ENCODE measurements around the gene FERMT2.

The FERMT2 gene

DNA sequence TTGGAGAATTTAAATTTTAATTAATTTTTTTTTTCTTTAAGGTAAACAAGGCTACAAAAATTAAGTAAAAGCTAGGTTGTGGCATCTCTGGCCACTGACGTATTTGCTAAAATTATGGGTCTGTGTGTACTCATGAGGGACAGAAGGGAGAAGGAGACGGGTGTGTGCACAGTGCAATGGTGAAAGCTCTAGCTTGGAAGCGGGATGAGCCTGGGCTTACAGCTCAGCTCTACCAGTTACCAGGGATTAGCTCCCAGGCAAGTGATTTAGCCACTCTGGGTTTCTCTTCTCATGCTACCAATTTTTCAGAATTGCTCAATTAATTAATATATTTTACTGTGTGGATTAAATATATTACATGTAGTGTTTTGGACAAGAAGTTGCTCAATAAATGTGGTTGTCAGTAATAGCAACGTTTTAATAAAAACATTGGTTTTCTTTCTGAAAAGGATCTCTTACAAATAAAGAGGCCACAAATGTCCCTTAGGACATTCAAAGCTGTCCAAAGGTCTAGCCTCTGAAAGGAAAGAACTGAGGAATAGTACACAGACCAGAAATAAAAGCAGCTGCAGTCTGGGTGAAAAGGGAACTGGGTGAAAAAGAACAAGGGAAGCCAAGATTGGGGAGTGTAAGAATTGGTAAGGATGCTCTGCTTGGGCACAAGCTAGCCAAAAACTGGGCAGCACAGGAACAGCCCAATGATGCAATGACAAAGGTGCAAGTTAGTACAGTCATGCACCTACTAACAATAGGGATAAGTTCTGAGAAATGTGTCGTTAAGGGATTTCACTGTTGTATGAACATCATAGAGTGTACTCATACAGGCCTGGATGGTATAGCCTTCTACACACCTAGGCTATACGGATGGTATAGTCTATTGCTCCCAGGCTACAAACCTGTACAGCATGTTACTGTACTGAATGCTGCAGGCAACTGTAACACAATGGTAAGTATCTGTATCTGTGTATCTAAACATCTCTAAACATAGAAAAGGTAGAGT, 61.7 kb downstream of the FERMT2 start:
- H3K9me2 ChIP-seq (replicated peaks; ENCODE audit: control insufficient read depth, low read length) = no peaks in the 10 kb centered on the region
- no peak overlapping the region for H3K27ac ChIP-seq (ENCODE audit: low read depth, low read length)
- no peaks in the 10 kb centered on the region for H3K79me2 ChIP-seq (ENCODE audit: control insufficient read depth, low read length)
- H3K4me1 ChIP-seq (ENCODE audit: control insufficient read depth, low read length) = no peaks in the 10 kb centered on the region
- TF ChIP-seq EZH2phosphoT487 (IDR thresholded peaks at IDR 0.05; ENCODE audit: borderline replicate concordance, low read length) (no peak), CTCF (IDR thresholded peaks at IDR 0.05; ENCODE audit: low read depth, low read length, poor library complexity, severe bottlenecking) (no peak)
- no peak overlapping the region for H3K4me2 ChIP-seq (ENCODE audit: low read length)
- no peak overlapping the region for H3K4me3 ChIP-seq (ENCODE audit: low read length)
- H4K20me1 ChIP-seq (ENCODE audit: control insufficient read depth, insufficient read depth, low read depth, low read length) = no peaks in the 10 kb centered on the region
- H3K9me3 ChIP-seq (ENCODE audit: control insufficient read depth, insufficient read depth, low read length) = no peaks in the 10 kb centered on the region
- H3K36me3 ChIP-seq (ENCODE audit: control insufficient read depth, low read length) = no peaks in the 10 kb centered on the region
- H3K27me3 ChIP-seq (ENCODE audit: control insufficient read depth, low read length) = no peaks in the 10 kb centered on the region
- no peaks in the 10 kb centered on the region for H3F3A ChIP-seq (ENCODE audit: control insufficient read depth, insufficient read depth)

DNA sequence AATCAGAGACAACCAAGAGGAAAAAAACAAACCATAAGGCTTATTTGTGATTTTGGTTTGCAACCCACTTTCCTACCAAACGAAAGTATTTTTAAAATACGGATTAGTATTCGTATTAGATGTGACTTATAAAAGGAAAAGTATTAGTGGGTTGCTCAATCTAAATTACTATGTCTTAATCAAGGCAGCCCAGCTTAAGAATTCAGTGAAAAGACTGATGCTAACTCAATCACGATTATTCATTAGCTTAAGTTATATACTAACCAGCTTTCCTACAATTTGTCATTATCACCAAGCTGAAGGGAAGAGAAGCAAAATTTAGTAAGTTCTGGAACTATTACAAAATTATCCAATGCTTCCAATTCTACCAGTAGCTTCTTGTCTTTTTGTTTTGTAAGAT, 62.7 kb downstream of the FERMT2 start:
- H3K36me3 ChIP-seq (ENCODE audit: control insufficient read depth, low read length) = no peaks in the 10 kb centered on the region
- no peaks in the 10 kb centered on the region for H3K4me1 ChIP-seq (ENCODE audit: control insufficient read depth, low read length)
- no peak overlapping the region for H3K4me2 ChIP-seq (ENCODE audit: low read length)
- H3K4me3 ChIP-seq (ENCODE audit: low read length) = no peak overlapping the region
- no peak for TF ChIP-seq EZH2phosphoT487 (IDR thresholded peaks at IDR 0.05; ENCODE audit: borderline replicate concordance, low read length)
- TF ChIP-seq CTCF (IDR thresholded peaks at IDR 0.05; ENCODE audit: low read depth, low read length, poor library complexity, severe bottlenecking) = no peak
- H3K9me2 ChIP-seq (replicated peaks; ENCODE audit: control insufficient read depth, low read length) = no peaks in the 10 kb centered on the region
- H3F3A ChIP-seq (ENCODE audit: control insufficient read depth, insufficient read depth) = no peaks in the 10 kb centered on the region
- no peak overlapping the region for H3K27ac ChIP-seq (ENCODE audit: low read depth, low read length)
- no peaks in the 10 kb centered on the region for H3K79me2 ChIP-seq (ENCODE audit: control insufficient read depth, low read length)
- no peaks in the 10 kb centered on the region for H3K27me3 ChIP-seq (ENCODE audit: control insufficient read depth, low read length)
- no peaks in the 10 kb centered on the region for H3K9me3 ChIP-seq (ENCODE audit: control insufficient read depth, insufficient read depth, low read length)
- no peaks in the 10 kb centered on the region for H4K20me1 ChIP-seq (ENCODE audit: control insufficient read depth, insufficient read depth, low read depth, low read length)

GRCh38 chr14:52885230-52885629, 65.6 kb downstream of the FERMT2 start:
- Histone ChIP-seq H3K27ac (ENCODE audit: low read depth, low read length) (no peak overlapping the region), H3K4me2 (ENCODE audit: low read length) (no peak overlapping the region), H3K4me1 (ENCODE audit: control insufficient read depth, low read length) (no peaks in the 10 kb centered on the region), H4K20me1 (ENCODE audit: control insufficient read depth, insufficient read depth, low read depth, low read length) (no peaks in the 10 kb centered on the region), H3K9me3 (ENCODE audit: control insufficient read depth, insufficient read depth, low read length) (no peaks in the 10 kb centered on the region), H3F3A (ENCODE audit: control insufficient read depth, insufficient read depth) (no peaks in the 10 kb centered on the region), H3K36me3 (ENCODE audit: control insufficient read depth, low read length) (no peaks in the 10 kb centered on the region), H3K27me3 (ENCODE audit: control insufficient read depth, low read length) (no peaks in the 10 kb centered on the region), H3K79me2 (ENCODE audit: control insufficient read depth, low read length) (no peaks in the 10 kb centered on the region), H3K9me2 (replicated peaks; ENCODE audit: control insufficient read depth, low read length) (no peaks in the 10 kb centered on the region), H3K4me3 (ENCODE audit: low read length) (no peak overlapping the region)
- TF ChIP-seq CTCF (IDR thresholded peaks at IDR 0.05; ENCODE audit: low read depth, low read length, poor library complexity, severe bottlenecking) = no peak
- TF ChIP-seq EZH2phosphoT487 (IDR thresholded peaks at IDR 0.05; ENCODE audit: borderline replicate concordance, low read length) = no peak
